ENCODE data around the gene COPS4. TPM values are rescaled to one million over a fixed set of nuclear protein-coding genes. Genes with fewer than 3 reads are reported as not detected.
"Not testable (repeated sequence)": the region's sequence is repeated elsewhere in the genome, so short reads cannot be mapped to it uniquely, and the experiment has no call there.

The COPS4 gene
- polyA plus RNA-seq (2013, experiment 1 of 2; ENCODE audit: insufficient read length) = 50.7 TPM
- 45.9 TPM for polyA plus RNA-seq (2013, experiment 2 of 2; ENCODE audit: insufficient read length)

DNA sequence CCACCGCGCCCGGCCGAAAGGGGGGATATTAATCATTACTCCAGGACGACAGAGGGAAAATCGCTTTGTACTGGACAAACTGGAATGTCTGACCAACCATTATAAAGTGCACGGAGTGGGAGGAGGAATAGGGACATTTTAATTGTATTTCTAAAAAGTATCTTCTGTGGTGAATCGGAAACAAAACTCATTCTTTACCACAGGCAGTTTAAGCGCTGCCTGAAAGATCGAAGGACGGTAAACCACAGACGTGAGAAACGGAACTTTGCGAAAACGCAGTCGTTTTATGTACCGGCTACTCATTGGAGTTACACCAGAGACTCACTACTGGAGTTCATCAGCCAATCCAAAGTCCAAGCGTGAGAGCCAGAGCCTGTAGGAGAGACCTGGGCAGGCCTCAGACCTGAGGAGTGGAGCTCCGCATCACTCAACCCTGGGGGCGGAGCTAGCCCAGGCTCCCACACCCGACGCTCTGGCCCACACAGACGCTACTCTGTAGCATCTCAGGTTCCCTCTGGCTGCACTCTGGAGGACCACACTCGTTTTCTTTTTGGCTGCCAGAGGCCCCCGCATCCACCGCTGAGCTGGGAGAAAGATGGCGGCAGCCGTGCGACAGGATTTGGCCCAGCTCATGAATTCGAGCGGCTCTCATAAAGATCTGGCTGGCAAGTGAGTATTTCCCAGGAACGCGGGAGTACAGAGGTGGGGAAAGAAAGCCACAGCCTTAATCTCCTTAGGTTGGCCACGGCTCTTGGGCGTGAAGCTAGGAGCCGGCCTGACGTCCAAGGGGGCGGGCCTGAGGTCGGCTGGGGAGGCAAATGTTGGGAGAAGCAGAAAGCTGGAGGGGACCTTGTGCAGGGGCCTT is at the start of gene COPS4:
TSS of gene COPS4 (plus strand) at position 554 of the 865 bp plus-strand sequence. CDS start at position 596, 42 bp downstream.
- DNase-seq = peak; percentile 100

- not testable (repeated sequence) for DNase-seq
These were observed 47.5 kb upstream of the COPS4 start for GRCh38 chr4:82987519-82987918.

- DNase-seq = peak; percentile 88
These were observed 46.6 kb upstream of the COPS4 start for GRCh38 chr4:82988323-82988832.

DNA sequence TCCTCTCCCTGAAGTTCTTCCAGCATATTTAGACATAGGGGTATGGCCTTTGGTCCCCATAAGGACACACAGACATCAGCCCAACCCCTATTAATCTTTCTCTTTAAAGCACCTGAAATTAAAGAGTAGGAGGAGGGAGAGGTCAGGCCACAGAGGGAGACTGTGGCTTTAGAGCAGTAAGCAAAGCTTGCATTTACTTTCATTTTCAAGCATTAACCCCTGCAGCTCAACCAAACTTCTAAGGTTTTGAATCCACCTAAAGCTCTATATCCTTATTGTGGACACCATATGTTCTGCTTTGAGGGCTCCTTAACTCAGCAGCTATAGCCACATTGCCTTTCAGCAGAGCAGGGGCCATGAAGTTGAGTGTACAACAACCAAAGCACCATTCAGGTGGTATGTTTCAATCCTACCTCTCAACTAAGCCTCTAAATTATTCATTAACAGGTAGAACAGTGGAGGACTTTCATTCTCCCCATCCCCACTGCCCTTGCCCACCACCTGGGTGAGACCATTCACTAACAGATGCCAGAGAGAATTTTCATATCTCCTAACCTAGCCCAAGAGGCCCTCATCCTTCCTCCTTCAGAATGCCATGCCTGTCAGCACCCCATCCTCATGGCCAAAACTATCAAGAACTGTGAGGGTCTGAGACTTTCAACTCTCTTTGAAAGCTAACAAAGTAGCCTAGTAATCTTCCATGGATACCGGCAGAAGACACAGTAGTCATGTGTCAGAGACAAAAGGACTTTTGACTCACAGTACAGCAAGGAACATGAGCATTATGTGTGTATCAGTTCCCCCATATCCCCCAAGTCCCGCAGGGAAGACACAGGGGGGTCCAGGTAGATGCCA is 45.2 kb upstream of the COPS4 start:
- no peak for DNase-seq

- DNase-seq = no peak
These were observed 40.1 kb upstream of the COPS4 start for GRCh38 chr4:82994834-82995233.

DNA sequence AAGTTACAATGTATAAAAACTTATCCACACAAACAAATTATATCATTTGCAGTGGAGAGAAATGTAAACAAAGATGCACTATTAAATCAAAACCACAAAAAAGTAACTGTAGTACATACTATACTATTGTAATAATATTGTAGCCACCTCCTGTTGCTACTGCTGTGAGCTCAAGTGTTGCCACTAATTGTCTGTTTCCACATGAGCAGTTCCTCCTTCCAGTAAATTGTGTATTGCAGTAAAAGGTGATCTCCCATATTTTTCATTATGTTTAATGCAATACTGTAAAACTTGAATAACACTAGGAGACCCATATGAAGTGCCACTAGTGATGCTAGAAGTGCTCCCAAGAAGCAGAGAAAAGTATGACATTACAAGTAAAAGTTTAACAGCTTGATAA is 36.1 kb upstream of the COPS4 start:
- no peak for DNase-seq

- no peak for DNase-seq
These were observed 32.7 kb upstream of the COPS4 start for GRCh38 chr4:83002329-83002728.

DNA sequence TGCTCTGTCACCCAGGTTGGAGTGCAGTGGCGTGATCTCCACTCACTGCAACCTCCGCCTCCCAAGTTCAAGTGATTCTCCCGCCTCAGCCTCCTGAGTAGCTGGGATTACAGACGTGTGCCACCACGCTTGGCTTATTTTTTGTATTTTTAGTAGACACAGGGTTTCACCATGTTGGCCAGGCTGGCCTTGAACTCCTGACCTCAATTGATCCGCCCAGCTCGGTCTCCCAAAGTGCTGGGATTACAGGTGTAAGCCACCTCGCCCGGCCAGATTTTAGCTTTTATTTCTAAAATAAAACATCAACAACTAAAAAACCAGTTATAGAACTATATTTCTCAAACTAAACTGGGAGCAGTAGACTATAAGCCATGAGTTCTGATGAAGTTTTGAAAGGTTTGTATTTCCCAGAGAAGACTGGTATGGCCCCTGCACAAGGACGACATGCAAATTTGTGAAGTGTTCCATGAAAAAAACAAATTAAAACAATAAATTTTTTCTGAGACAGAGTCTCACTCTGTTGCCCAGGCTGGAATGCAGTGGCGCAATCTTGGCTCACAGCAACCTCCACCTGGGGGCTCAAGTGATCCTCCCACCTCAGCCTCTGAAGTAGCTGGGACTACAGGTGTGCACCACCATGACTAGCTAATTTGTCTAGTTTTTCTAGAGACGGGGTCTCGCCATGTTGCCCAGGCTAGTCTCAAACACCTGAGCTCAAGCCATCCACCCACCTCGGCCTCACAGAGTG is 31.8 kb upstream of the COPS4 start:
- DNase-seq = not testable (repeated sequence)

DNA sequence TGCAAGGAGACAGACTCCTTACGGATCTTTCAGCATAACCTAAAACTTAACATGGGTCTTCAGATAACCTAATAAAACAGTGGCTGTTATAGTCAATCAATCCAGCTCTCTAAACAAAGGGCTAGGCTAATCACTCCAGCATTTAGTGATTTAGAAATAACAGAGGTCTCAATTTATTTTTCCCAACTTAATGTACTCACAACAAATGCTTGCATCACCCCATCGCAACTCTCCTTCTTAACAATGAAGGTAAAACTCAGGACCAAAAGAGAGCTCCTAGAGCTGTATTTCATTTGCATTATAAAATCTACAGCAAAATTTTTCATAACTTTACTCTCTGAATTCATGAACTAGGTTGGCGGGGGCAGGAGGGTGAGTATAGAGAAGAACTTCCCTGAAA is 25.5 kb upstream of the COPS4 start:
- no peak for DNase-seq

DNA sequence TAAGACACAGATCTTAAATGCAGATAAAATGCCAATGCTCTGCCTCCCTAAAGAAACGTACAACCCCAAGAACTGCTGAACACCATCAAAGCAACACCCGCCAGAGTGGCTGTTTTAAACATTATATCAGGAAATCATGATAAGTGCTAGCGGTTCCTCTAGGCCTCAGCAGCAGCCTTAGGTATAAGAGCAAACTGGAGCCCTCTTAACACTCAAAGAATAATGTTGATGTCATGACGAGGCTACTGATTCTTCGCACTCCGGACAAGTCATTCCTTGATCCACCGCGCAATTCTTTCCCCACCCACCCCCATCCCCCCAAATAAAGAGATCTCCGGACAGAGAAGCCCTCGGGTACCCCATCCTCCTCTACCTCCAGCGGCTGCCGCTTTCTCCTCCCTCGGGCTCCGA is 24.9 kb upstream of the COPS4 start:
- peak; percentile 29 for DNase-seq

GRCh38 chr4:83010522-83011318 is 24.3 kb upstream of the COPS4 start, which contains the start of gene LIN54:
TSS of gene LIN54 (minus strand) at chr4:83010823. CDS start at chr4:82984844, 25,979 bp downstream.
- peak; percentile 75 for DNase-seq

- no peak for DNase-seq
These were observed 23.2 kb upstream of the COPS4 start for GRCh38 chr4:83011689-83012199.

- DNase-seq = no peak
These were observed 22.7 kb upstream of the COPS4 start for GRCh38 chr4:83012200-83012686.

DNA sequence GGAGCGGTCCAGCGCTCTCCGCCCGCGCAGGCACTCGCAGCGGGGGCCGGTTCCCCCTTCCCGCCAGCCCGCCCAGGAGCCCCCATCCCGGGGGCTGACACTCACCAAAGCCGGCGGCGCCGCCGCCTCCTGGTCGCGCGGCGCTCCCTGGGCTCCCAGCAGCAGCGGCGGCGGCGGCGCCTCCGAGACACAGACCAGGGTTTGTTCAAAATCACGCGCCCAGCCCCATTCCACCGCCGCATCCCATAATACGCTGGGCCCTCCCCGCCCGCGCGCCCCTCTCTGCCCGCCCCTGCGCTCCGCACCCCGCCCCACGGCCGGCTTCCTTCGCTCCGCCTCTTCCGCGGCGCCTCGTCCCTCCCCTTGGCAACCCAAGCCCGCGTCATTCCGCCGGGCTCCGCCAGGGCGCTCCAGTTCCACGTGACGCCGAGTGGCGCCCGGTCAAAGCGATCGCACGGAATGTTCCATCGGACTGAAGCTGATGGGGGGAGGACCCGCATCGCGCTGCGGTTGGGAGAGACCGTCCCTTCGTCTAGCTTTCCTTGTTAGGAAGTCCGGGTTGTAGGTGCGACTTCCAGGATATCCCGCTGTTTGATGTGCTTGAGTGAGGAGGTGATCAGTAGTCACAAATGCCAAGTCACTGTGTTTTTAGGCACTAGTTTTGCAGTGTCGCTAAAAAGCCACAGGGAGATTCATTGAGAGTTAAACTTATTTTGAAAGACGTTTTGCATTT is 22.1 kb upstream of the COPS4 start:
- DNase-seq = peak; percentile 98

DNA sequence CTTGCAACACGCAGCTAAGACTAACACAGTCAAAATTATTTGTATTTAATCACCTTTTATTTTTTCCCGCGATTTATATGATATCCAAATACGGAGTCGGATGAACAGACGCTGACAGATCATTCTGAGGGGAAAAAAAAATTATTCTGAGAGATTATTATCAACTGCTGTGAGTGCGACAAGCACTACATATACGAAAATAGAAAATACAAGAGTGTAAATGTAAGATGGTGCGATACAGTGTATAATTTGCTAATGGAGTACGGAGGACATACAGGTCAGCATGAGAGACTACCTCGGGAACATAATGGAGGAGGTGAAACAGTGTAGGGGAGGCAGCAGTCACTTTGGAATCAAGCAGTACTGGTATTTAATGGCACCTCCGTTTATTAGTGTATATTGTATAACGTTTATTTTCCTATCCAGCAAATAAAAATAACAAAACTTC is 21.5 kb upstream of the COPS4 start:
- no peak for DNase-seq

DNA sequence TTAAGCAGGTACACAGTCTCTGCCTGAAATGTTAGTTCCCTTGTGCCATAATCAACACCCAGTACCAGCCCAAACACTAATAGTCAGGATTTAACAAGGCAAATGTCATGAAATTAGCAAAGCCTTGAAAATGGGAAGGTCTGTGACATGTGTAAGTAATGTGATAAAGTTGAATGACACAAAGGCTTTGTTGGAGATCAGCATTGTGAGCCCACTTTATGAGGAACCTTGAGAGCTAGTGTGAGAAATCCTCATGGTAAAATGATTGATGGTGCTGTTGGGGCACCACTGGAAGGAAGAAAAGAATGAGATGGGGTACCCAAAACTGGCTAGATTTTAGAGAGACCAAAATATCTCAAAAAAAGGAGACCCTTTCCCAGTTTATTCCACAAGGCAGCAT is 21.1 kb upstream of the COPS4 start:
- DNase-seq = no peak

DNA sequence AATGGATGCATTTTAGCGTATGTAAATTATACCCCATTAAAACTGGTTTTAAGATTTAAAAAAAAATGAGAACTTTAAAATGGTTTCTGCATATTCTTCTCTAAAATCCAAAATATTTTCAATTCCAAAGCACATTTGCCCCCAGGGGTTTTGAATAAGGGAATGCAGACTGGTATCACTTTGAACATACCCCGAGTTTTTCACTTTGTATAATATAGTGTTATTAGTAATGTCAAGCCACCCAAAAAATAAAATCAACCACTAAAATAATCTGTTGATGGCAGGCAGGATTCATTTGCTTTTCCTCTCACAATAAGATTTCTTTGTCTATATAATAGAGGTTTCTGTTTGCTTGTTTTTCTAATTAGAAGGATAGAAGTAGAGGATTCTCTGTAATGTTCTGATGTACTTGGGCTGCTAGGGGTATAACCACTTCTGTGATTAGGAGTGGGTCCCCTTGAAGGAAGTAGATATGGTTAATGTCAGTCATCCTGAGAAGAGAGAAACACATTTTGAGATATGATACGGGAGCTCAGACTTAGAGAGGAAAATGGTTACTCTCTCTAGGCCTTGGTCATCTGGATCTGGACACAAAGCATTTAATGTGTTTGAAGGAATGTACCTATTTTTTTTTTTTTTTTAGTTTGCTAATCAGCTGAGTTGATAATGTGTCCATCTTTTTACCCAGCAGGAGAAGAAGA is 15.0 kb upstream of the COPS4 start:
- DNase-seq = no peak

DNA sequence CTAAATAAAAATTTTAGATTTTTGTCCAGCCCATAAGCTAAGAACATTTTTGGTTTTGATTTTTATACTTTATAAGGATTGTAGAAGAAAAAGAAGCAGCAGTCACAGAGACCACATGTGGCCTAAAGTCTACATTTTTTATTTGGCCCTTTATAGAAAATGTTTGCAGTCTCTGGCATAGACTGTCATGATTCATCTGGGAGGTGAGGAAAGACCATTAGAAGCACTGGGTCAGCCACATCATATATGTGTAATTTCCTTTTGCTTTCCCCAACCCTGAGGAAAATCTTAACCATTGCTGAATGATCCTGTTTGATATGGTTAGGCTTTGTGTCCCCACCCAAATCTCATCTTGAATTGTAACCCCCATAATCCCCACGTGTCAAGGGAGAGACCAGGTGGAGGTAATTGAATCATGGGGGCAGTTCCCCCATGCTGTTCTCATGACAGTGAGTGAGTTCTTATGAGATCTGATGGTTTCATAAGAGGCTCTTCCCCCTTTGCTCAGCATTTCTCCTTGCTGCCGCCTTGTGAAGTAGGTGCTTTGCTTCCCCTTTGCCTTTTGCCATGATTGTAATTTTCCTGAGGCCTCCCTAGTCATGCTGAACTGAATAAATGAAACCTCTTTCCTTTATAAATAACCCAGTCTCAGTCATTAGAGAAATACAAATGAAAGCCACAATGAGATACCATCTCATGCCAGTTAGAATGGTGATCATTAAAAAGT is 12.1 kb upstream of the COPS4 start:
- peak; percentile 66 for DNase-seq

DNA sequence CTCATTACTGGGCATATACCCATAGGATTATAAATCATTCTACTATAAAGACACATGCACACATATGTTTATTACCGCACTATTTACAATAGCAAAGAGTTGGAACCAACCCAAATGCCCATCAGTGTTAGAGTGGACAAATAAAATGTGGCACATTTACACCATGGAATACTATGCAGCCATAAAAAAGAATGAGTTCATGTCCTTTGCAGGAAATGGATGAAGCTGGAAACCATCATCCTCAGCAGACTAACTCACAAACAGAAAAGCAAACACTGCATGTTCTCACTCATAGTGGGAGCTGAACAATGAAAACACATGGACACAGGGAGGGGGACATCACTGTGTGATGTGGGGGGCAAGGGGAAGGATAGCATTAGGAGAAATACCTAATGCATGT is 11.4 kb upstream of the COPS4 start:
- not testable (repeated sequence) for DNase-seq

All from fibroblast of skin of abdomen (primary cell).